ENCODE results near the gene RRP15.
A peak's percentile ranks its signal among the peaks of the same experiment; 100 is the strongest.

Gene RRP15

GRCh38 chr1:218255090-218255489 lies 30.0 kb upstream of the RRP15 start:
- DNase-seq (ENCODE audit: low read depth) = no peak
- no peak overlapping the region for H3K4me3 ChIP-seq (replicated peaks; ENCODE audit: low read depth, low read length)
- TF ChIP-seq, protein P1, sequence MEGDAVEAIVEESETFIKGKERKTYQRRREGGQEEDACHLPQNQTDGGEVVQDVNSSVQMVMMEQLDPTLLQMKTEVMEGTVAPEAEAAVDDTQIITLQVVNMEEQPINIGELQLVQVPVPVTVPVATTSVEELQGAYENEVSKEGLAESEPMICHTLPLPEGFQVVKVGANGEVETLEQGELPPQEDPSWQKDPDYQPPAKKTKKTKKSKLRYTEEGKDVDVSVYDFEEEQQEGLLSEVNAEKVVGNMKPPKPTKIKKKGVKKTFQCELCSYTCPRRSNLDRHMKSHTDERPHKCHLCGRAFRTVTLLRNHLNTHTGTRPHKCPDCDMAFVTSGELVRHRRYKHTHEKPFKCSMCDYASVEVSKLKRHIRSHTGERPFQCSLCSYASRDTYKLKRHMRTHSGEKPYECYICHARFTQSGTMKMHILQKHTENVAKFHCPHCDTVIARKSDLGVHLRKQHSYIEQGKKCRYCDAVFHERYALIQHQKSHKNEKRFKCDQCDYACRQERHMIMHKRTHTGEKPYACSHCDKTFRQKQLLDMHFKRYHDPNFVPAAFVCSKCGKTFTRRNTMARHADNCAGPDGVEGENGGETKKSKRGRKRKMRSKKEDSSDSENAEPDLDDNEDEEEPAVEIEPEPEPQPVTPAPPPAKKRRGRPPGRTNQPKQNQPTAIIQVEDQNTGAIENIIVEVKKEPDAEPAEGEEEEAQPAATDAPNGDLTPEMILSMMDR (IDR thresholded peaks at IDR 0.05; ENCODE audit: low read length, missing control alignments) = no peak

DNA sequence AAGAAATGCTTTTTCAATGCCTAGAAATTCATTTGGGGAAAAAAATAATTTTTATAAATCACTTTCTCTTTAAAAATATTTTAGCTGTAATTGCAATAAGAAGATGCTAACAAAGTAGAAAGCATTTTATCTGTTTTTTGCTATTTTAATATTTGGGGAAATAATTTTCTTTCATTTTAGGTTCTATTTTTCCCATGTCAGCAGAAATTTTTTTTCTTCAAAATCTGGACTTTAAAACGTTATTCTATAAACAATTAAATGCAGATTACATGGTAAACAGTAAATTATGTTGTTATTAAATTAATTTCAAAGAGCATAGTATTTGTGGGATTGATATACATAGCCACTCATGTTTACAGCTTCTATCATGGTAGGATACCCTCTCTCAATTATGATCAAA lies 27.7 kb upstream of the RRP15 start:
- no peak for DNase-seq (ENCODE audit: low read depth)
- H3K4me3 ChIP-seq (replicated peaks; ENCODE audit: low read depth, low read length) = no peak overlapping the region
- TF ChIP-seq, protein P1 (IDR thresholded peaks at IDR 0.05; ENCODE audit: low read length, missing control alignments) = no peak

DNA sequence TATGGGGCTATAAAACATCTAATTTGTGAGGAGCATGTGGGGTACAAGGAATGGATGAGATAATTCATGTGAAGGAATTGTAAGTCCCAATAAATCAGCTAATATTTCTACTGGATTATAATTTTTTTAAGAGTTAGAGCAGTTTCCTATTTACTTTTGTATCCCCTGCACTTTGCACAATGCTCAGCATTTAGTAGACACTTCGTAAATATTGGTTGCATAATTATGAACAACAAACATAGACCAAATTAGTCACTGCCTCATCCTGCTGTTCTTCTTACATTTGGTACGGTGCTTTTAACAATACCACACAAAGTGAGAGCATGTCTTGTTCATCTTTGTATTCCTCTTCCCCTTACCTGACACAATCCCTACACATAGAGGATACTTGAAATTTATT lies 27.1 kb upstream of the RRP15 start:
- TF ChIP-seq, protein P1 (IDR thresholded peaks at IDR 0.05; ENCODE audit: low read length, missing control alignments) = no peak
- no peak overlapping the region for H3K4me3 ChIP-seq (replicated peaks; ENCODE audit: low read depth, low read length)
- no peak for DNase-seq (ENCODE audit: low read depth)

DNA sequence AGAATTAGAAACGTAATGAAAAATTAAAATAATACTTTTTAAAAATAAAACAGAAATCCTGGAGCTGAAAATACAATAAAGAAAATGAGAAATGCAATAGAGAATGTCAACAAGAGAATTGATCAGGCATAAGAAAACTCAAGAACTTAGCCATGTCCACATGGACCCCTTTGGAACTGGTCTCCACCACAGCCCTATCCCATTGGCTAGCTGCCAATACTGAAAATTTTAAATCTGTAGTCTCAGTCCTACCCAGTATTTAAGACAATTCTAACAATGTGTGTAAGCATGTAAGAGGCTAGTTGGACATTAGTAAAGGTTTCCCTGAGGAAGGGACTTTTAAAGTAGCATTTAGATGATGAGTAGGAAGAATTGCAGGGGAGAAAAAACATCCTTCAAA lies 25.8 kb upstream of the RRP15 start:
- no peak overlapping the region for H3K4me3 ChIP-seq (replicated peaks; ENCODE audit: low read depth, low read length)
- TF ChIP-seq, protein P1 (IDR thresholded peaks at IDR 0.05; ENCODE audit: low read length, missing control alignments) = no peak
- DNase-seq (ENCODE audit: low read depth) = no peak

GRCh38 chr1:218259800-218260199 lies 25.3 kb upstream of the RRP15 start:
- H3K4me3 ChIP-seq (replicated peaks; ENCODE audit: low read depth, low read length) = no peak overlapping the region
- TF ChIP-seq, protein P1 (IDR thresholded peaks at IDR 0.05; ENCODE audit: low read length, missing control alignments) = peak; percentile 13
- peak; percentile 21 for DNase-seq (ENCODE audit: low read depth)

DNA sequence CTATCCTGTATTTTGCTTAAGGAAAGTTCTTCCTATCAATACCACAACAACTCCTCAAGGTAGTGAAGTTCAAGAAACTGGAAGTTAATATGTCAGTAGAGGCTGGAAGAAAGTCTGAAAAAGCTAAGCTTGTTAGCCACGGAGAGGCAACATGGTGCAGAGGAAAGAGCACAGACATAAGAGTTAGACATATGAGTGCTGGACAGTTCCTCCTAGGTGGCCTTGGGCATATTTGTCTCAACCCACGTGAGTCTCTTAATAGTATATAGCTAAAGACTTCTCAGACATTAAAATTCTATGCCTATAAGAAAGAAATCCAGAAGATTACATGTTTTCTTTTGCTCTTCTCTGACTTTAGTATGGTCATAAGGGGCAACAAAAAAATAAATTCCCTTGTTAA lies 22.8 kb upstream of the RRP15 start:
- no peak for DNase-seq (ENCODE audit: low read depth)
- TF ChIP-seq, protein P1 (IDR thresholded peaks at IDR 0.05; ENCODE audit: low read length, missing control alignments) = no peak
- H3K4me3 ChIP-seq (replicated peaks; ENCODE audit: low read depth, low read length) = no peak overlapping the region

- H3K4me3 ChIP-seq (replicated peaks; ENCODE audit: low read depth, low read length) = no peak overlapping the region
- peak; percentile 20 for DNase-seq (ENCODE audit: low read depth)
- TF ChIP-seq, protein P1 (IDR thresholded peaks at IDR 0.05; ENCODE audit: low read length, missing control alignments) = no peak
Measured at GRCh38 chr1:218266356-218266755, 18.7 kb upstream of the RRP15 start.
